MM.1S (cell line): Measurements from ENCODE around the gene TMEM25.

Experiments used
- EZH2 ChIP-seq: fragments of 300-600 bp; sonication (generic); optimal IDR thresholded peaks from 2 replicates; pipeline ENCODE3; 2017; ENCODE audit warnings: low read depth, mild to moderate bottlenecking, antibody characterized with exemption, low read length, mixed read lengths
- TF ChIP-seq, protein P1 (sequence below): fragments of 300-600 bp; sonication (generic); IDR thresholded peaks from 2 replicates; pipeline ENCODE4 v1.5.1; 2016; ENCODE audit warnings: antibody characterized with exemption, low read length, mixed read lengths

GRCh38 chr11:118524757-118525470, 6.1 kb upstream of the TMEM25 start:
- TF ChIP-seq EZH2, result no peak
- TF ChIP-seq, protein P1, sequence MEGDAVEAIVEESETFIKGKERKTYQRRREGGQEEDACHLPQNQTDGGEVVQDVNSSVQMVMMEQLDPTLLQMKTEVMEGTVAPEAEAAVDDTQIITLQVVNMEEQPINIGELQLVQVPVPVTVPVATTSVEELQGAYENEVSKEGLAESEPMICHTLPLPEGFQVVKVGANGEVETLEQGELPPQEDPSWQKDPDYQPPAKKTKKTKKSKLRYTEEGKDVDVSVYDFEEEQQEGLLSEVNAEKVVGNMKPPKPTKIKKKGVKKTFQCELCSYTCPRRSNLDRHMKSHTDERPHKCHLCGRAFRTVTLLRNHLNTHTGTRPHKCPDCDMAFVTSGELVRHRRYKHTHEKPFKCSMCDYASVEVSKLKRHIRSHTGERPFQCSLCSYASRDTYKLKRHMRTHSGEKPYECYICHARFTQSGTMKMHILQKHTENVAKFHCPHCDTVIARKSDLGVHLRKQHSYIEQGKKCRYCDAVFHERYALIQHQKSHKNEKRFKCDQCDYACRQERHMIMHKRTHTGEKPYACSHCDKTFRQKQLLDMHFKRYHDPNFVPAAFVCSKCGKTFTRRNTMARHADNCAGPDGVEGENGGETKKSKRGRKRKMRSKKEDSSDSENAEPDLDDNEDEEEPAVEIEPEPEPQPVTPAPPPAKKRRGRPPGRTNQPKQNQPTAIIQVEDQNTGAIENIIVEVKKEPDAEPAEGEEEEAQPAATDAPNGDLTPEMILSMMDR, result no peak
